Central memory CD4-positive, alpha-beta T cell (primary cell): Measurements from ENCODE around the gene STPG1.

Experiments
- DNase-seq: peaks from one replicate; pipeline ENCODE4 v3.0.0; 2022

STPG1 gene

DNA sequence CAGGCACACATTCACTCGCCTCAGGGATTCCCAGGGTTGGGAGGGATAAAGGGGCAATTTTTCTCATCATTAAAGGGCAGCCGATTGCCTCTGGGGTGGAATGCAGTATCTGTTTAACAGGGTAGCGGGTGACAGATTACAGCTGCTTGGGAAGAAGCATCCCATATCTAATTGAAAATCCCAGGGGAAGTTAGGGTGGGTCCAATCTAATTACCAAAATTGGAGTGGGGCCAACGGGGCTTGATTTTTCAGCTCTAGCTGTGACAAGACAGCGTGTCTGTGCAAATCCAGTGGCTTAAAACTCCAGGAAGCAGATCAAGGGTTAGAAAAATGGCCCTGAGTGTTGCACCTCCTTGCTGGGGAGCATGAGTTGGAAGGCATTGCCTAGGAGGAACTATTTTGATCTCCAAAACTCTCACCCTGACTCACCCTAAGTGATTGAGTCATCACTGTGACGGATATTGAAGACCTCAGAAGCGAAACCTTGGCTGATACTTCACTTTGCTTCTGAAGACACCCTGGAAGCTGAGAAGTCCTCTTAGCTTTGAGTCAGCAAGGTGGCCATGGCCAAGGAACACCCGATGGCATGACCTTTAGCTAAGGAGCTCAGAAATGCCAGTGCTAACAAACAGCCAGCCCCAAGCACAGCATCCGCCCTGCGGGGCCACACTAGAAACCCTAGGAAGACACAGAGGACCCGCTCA, 48.5 kb downstream of the STPG1 start:
- DNase-seq, result no peak

DNA sequence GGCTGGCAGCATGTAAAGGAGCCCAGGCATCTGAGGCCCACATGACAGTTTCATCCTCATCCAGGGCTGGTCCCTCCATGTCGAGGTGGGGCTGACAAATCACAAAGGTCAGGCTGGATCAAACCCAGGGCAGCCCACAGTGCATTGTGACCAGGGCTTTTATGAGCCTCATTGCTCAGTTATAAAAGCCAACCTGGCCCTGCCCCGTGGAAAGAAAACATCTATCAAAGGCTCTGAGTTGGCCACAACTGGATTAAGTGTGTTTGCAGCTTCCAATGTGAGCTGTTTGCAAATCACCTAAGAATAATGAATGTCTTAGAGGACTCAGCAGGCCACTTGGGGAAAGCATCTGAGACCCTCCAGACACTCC, 49.0 kb downstream of the STPG1 start:
- DNase-seq, result no peak

DNA sequence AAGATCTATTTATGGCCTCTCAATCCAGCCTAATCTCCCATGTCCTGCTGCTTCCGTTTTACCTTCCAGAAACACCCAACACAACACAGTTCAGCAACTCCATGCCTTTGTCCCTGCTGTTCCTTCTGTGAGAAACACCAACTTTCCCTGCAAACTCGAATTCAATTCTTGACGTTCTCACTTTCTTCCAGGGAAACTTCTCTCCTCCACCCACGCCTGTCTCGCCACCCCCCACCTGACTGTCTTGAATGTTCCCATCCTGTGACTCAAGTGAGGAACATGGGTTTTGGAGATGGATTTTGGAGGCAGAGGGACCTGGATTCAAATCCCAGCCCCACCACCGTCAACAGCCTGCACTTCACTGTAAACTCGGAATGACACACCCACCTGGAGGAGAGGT, 49.6 kb downstream of the STPG1 start:
- DNase-seq, result no peak

- no peak for DNase-seq
Observed at GRCh38 chr1:24362982-24363614, 50.5 kb downstream of the STPG1 start.

DNA sequence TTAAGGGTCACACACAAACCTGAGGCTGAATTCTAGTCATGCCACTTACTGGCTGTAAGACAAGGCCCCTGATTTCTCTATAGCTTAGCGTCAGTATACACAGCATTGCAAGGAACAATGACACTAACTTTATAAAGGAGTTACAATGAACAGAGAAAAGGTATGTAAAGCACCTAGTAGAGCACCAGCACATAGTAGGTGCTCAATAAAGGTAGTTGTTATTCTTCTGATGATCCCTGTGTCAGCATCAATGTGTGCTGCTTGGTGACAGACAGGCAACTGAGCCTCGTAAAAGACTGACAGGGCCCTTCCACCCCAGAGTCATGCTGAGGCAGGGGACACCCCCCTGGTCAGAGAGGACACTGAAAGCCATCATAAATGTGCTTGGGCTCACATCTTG, 51.2 kb downstream of the STPG1 start:
- no peak for DNase-seq

DNA sequence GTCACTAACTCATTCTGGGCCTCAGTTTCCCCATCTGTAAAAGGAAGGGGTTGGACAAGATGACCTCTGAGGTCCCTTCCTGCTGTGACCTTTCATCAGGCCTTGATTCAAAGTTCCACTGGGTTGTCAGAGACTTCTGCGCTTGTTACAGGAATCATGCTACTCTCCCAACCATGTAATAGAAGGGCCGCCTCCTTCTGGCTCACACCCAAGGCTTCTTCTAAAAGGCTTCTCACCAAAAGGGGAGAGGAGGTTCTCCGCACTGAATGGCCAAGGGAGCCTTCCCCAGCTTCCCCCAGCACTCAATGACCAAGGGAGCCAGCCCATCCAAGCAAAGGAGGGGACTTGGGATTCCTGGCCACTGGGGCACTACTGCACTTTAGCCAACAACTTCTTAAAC, 51.8 kb downstream of the STPG1 start:
- no peak for DNase-seq

DNA sequence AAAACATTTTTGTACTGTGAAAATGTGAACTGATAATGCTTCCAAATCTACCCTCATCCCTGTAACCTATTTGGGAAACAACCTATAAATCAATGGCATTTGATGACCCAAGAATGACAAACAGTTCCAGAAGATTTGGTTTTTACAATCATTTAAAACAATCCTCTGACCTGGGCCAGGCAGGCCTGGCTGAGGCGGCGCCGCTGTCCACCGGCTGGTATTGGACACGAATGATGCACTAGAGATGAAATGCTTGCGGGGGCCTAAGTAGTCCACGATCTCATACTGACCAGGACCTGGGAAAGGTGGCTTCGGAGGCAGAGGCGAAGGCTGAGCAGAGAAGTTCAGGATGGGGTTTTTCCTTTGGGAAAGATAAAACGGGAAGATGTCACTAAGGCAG, 52.9 kb downstream of the STPG1 start:
- DNase-seq, result no peak

GRCh38 chr1:24357038-24357437, 56.5 kb downstream of the STPG1 start:
- no peak for DNase-seq

DNA sequence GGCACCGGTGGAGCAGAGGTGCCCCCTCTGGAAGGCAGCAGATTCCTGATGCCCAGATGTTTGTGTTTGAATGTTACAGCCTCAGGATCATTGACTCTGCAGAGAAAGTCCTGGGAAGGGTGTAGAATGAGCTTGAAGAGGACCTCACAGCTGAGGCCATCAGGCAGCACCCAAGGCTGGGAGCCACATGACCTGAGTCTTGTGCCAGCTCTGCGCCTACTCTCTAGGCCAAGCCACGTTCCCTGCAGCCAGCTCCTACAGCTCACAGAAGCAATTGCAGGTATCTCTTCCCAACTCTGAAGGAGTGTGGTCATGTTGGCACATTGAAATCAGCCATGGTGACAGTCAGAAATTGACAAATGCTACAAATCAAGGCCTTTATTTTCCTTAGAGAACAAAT, 58.1 kb downstream of the STPG1 start:
- DNase-seq, result no peak

GRCh38 chr1:24353292-24353891, 60.2 kb downstream of the STPG1 start:
- DNase-seq, result no peak

DNA sequence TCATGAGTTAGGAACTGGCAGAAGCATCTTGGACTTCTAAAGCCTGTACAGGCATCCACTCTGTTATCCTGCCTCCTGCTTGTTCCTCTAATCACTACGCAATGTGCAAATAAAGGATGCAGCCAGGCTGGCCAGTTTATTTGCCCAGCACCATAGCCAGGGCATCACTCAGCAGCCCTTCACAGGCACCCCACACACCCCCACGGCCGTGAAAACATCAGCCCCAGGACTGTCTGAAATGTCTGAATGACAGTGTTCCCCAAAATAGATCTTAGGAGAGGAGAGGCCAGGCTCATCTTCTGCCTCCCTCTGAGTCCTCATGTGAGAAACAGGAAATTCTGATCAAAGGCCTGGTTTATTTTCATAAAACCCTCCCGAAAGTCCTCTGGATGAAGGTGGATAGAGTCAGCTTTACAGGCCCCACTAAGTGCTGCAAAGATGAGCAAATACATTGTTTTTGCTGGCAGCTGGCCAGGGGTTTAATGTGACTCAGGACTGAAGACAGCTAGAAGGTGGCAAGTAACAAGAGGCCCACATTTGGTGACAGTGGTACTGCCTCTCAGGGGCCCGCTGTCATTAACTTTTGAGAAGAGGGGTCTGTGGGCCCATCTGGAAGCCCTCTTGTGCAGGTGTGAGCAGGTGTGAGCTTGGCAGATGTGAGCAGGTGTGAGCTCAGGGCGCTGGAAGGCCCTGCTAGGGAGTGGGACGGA, 61.5 kb downstream of the STPG1 start:
- DNase-seq, result no peak

DNA sequence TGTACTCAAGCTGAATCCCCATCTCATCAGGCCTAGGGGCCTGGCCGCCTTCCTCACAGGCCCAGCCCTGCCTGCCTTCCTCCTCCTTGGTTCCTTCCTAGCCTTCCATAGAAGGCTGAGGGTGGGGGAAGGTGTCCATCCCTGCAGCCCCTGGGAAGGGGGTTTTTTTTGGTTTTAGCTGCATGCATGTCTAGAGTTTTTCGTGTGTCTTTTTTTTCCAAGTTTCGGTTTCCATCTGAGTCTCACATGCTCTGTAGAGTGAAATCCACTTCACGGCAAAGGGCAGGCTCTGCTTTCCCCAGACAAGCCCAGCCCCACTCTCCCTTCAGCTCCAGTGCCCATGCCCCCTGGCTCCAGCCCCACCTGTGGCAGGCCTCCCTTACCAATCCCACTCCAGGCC, 62.3 kb downstream of the STPG1 start:
- no peak for DNase-seq

- DNase-seq, result no peak
Observed at GRCh38 chr1:24349891-24350290, 63.7 kb downstream of the STPG1 start.

DNA sequence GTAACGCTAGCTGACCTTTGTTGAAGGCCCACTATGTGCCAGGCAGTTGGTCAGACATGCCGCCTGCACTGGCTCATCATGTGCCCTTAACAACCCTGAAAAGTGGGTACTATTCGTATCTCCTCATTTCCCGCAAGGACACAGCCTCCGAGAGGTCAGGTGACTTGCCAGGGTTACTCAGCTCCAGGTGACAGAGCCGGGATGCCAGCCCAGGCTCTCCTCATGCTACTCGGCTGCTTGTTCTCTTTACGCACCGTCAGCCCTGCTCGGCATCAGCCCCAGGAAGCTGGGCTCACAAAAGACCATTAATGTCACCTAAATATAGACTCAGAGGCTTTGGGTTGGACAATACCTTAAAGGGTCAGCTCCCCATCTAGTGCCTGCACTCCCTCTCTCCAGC, 65.4 kb downstream of the STPG1 start:
- no peak for DNase-seq

GRCh38 chr1:24347159-24347934, 66.2 kb downstream of the STPG1 start:
- DNase-seq, result no peak

DNA sequence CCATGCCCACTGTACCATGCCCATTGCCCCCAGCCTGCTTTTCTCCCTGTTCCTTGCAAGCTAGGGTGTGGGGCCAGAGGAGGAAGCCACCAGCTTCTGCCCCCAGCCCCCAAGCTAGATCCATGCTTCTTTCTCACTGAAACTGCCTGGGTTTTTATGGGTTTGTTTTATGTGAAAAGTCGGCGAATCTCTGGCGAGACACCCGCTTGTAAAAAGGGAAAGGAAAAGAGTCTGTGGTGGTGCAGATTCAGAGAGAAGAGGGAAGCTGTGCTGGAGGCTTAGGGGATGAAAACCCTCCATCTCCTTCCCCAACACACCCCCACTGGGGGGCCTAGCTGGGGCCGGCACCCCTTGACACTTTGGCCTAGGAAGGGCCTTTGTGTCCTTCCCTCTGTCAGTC, 68.2 kb downstream of the STPG1 start:
- no peak for DNase-seq

DNA sequence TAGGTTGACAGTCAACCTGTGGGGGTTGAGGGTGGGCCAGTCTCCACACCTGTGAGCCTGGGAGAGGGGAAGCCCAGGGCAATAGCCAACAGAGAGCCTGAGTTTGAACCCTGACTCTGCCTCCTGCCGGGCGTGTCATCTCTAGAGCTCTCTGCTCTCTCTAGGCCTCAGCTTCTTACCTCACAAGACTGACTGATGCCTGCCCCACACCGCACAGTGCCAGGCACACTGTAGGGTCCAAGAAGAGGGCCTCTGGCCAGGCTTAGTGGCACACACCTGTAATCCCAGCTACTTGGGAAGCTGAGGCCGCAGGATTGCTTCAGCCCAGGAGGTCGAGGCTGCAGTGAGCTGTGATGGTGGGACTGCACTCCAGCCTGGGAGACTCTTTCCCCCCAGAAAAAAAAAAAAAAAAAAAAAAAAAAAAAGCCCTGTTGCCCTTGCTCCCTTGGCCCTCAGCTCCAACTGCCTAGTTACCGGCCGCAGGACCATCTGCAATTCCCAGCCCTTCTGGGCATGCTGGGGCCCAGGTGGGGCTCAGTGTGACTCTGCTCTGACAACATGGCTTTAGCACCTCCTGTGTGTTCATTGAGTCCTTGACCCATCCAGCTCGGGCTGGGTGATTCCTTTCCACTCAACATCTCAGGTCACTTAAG, 69.4 kb downstream of the STPG1 start:
- DNase-seq, result no peak

DNA sequence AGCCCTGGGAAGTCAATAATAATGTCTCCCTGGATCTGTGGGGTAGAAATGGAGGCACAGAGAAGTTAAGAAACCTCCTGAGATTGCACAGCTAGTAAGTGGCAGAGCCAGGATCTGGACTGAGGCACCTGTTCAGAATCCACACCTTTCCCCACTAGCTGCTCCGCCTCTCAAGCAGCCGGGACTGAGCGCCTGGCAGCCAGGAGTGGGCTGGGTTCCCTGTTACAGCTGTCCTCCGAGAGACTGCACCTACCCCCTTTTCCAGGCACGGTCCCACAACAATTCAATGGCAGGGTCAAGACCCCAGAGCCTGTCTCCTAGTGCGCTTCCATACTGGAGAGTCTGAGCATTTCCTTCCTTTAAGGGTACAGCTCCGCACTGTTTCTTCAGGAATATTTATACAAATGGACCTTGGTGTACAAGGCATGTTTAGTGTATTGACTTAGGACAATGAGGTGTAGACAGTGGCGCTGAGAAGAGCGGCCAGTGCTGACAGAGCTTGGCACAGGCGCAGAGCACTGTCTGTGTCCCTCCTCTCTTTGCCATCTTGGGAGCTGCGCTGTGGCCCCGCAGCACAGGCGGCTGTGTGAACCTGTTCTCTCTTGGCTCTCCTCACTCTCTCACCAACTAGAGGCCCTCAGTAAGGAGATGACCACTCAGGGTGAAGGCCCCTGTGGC, 70.0 kb downstream of the STPG1 start:
- DNase-seq, result no peak

- DNase-seq, result no peak
Observed at GRCh38 chr1:24341260-24341659, 72.3 kb downstream of the STPG1 start.

- no peak for DNase-seq
Observed at GRCh38 chr1:24340770-24341169, 72.8 kb downstream of the STPG1 start.

DNA sequence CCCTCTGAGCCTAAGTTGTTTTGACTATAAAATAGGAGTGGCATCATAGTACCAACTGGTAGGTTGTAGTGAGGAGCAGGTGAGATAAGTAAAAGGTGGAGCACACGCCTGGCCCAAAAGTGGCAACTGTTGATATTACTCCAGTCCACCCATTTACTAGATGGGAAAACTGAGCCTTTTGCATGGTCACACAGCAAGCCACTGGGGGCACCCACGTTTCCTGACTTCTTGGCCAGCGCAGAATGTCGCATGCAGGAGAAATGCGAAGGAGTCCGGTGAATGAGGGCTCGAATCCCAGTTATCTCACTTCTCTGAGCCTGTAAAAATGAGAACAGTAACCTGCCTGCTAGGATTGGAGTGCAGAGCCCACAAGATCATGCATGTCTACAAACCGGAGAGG, 73.6 kb downstream of the STPG1 start:
- DNase-seq, result no peak

DNA sequence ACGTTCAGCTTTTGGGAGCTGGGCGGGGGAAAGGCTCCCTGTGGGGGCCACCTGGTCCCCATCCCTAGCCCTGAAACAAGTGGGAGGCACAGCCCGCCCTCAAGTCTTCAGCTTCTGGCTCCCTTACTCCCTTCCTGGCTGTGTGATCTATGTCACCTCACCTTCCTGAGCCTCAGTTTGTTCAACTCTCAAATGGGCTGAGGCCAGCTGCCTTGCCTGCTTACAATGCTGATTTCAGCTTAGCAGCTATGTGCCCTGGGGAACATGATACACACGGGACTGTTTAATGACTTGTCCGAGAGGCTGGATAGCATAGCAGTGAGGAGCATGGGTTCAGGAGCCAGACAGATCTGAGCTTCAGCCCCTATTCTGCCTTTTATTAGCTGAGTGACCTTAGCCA, 75.1 kb downstream of the STPG1 start:
- no peak for DNase-seq
